ENCODE results near the gene PBLD.

The PBLD gene

GRCh38 chr10:68302503-68302823, 30.3 kb downstream of the PBLD start:
- ChIA-PET CTCF (interaction anchor here (0.6 to 2.2 kb wide), 5 partner anchors 29 to 514 kb away, joined by 3 to 24 read pairs (median 4); partner anchors contain the start of gene HNRNPH3), POLR2A (no interaction called here)
- TF ChIP-seq HDGF (IDR thresholded peaks at IDR 0.05; ENCODE audit: borderline replicate concordance), result no peak
- no peak for TF ChIP-seq FOXK2 (IDR thresholded peaks at IDR 0.05)
- no peak for TF ChIP-seq SUZ12 (IDR thresholded peaks at IDR 0.05)
- no peak for TF ChIP-seq FOXM1 (IDR thresholded peaks at IDR 0.05; ENCODE audit: borderline replicate concordance)
- TF ChIP-seq LEF1 (IDR thresholded peaks at IDR 0.05; ENCODE audit: borderline replicate concordance), result no peak
- no peak for TF ChIP-seq CTBP1 (IDR thresholded peaks at IDR 0.05; ENCODE audit: borderline replicate concordance)
- TF ChIP-seq NFRKB (IDR thresholded peaks at IDR 0.05), result no peak
- TF ChIP-seq ARNT (IDR thresholded peaks at IDR 0.05), result no peak
- no peak for TF ChIP-seq ZNF384 (IDR thresholded peaks at IDR 0.05)
- no peak for TF ChIP-seq PKNOX1 (IDR thresholded peaks at IDR 0.05)
- TF ChIP-seq ELF4 (IDR thresholded peaks at IDR 0.05), result no peak
- TF ChIP-seq FOXA1 (IDR thresholded peaks at IDR 0.05), result no peak
- no peak for TF ChIP-seq TARDBP (IDR thresholded peaks at IDR 0.05)
- no peak for TF ChIP-seq BHLHE40 (IDR thresholded peaks at IDR 0.05; ENCODE audit: borderline replicate concordance)
- no peak for TF ChIP-seq L3MBTL2 (conservative IDR thresholded peaks at IDR 0.05)
- TF ChIP-seq SP1 (IDR thresholded peaks at IDR 0.05), result no peak
- DNase-seq (ENCODE audit: extremely low spot score), result no peak

- DNase-seq (ENCODE audit: extremely low spot score), result peak; percentile 50
- TF ChIP-seq PKNOX1 (IDR thresholded peaks at IDR 0.05) (peak; percentile 70), HDGF (IDR thresholded peaks at IDR 0.05; ENCODE audit: borderline replicate concordance) (no peak)
- POLR2A ChIA-PET, result interaction anchor here (0.6 kb wide), 1 partner anchor 30 kb away, joined by 3 read pairs; the partner anchor contains the start of gene HNRNPH3
- CTCF ChIA-PET, result interaction anchor here (0.8 to 2.2 kb wide), 6 partner anchors 49 to 520 kb away, joined by 3 to 24 read pairs (median 4); no protein-coding TSS in a partner anchor
Measured at GRCh38 chr10:68301790-68302502, 30.8 kb downstream of the PBLD start.

GRCh38 chr10:68301301-68301700, 31.4 kb downstream of the PBLD start:
- ChIA-PET POLR2A (interaction anchor here (0.6 kb wide), 2 partner anchors 12 to 30 kb away, joined by 3 read pairs; partner anchors contain the start of gene HNRNPH3), CTCF (interaction anchor here (0.8 to 2.2 kb wide), 5 partner anchors 48 to 520 kb away, joined by 3 to 24 read pairs (median 3); no protein-coding TSS in a partner anchor)
- TF ChIP-seq TARDBP (IDR thresholded peaks at IDR 0.05) (no peak), SUZ12 (IDR thresholded peaks at IDR 0.05) (no peak), ZNF384 (IDR thresholded peaks at IDR 0.05) (no peak), HDGF (IDR thresholded peaks at IDR 0.05; ENCODE audit: borderline replicate concordance) (no peak), BHLHE40 (IDR thresholded peaks at IDR 0.05; ENCODE audit: borderline replicate concordance) (no peak), FOXA1 (IDR thresholded peaks at IDR 0.05) (no peak), NFRKB (IDR thresholded peaks at IDR 0.05) (no peak), L3MBTL2 (conservative IDR thresholded peaks at IDR 0.05) (no peak), ELF4 (IDR thresholded peaks at IDR 0.05) (no peak), ARNT (IDR thresholded peaks at IDR 0.05) (no peak), LEF1 (IDR thresholded peaks at IDR 0.05; ENCODE audit: borderline replicate concordance) (no peak), PKNOX1 (IDR thresholded peaks at IDR 0.05) (no peak), FOXK2 (IDR thresholded peaks at IDR 0.05) (no peak), CTBP1 (IDR thresholded peaks at IDR 0.05; ENCODE audit: borderline replicate concordance) (no peak)
- DNase-seq (ENCODE audit: extremely low spot score), result no peak

GRCh38 chr10:68296843-68297663, 35.7 kb downstream of the PBLD start:
- ChIA-PET CTCF (no interaction called here), POLR2A (no interaction called here)
- DNase-seq (ENCODE audit: extremely low spot score), result no peak
- TF ChIP-seq FOXA1 (IDR thresholded peaks at IDR 0.05) (no peak), TARDBP (IDR thresholded peaks at IDR 0.05) (no peak), FOXM1 (IDR thresholded peaks at IDR 0.05; ENCODE audit: borderline replicate concordance) (no peak), FOXK2 (IDR thresholded peaks at IDR 0.05) (no peak), ELF4 (IDR thresholded peaks at IDR 0.05) (no peak), PKNOX1 (IDR thresholded peaks at IDR 0.05) (no peak), ZNF384 (IDR thresholded peaks at IDR 0.05) (no peak), SUZ12 (IDR thresholded peaks at IDR 0.05) (no peak), BHLHE40 (IDR thresholded peaks at IDR 0.05; ENCODE audit: borderline replicate concordance) (no peak), CTBP1 (IDR thresholded peaks at IDR 0.05; ENCODE audit: borderline replicate concordance) (no peak), SP1 (IDR thresholded peaks at IDR 0.05) (no peak), ARNT (IDR thresholded peaks at IDR 0.05) (no peak), HDGF (IDR thresholded peaks at IDR 0.05; ENCODE audit: borderline replicate concordance) (no peak), LEF1 (IDR thresholded peaks at IDR 0.05; ENCODE audit: borderline replicate concordance) (no peak), L3MBTL2 (conservative IDR thresholded peaks at IDR 0.05) (no peak), NFRKB (IDR thresholded peaks at IDR 0.05) (no peak)

- no peak for DNase-seq (ENCODE audit: extremely low spot score)
- POLR2A ChIA-PET, result no interaction called here
- CTCF ChIA-PET, result no interaction called here
- no peak for TF ChIP-seq FOXM1 (IDR thresholded peaks at IDR 0.05; ENCODE audit: borderline replicate concordance)
- no peak for TF ChIP-seq FOXK2 (IDR thresholded peaks at IDR 0.05)
- no peak for TF ChIP-seq ELF4 (IDR thresholded peaks at IDR 0.05)
- TF ChIP-seq TARDBP (IDR thresholded peaks at IDR 0.05), result no peak
- TF ChIP-seq ARNT (IDR thresholded peaks at IDR 0.05), result no peak
- no peak for TF ChIP-seq ZNF384 (IDR thresholded peaks at IDR 0.05)
- TF ChIP-seq NFRKB (IDR thresholded peaks at IDR 0.05), result no peak
- no peak for TF ChIP-seq FOXA1 (IDR thresholded peaks at IDR 0.05)
- TF ChIP-seq BHLHE40 (IDR thresholded peaks at IDR 0.05; ENCODE audit: borderline replicate concordance), result no peak
Measured at GRCh38 chr10:68290736-68291135, 42.0 kb downstream of the PBLD start.

All from HEK293T (cell line).